ENCODE measurements around the gene GNAS.

The GNAS gene

GRCh38 chr20:58883241-58883691 is 30.8 kb downstream of the GNAS start:
- no peaks in the 10 kb centered on the region for H3K27me3 ChIP-seq (ENCODE audit: control insufficient read depth, insufficient read depth, low read length)
- 0 out of 2 replicates have a peak overlapping the region, but pooled peaks have one; percentile 8 for H3K27ac ChIP-seq (ENCODE audit: low read depth, low read length)
- H3K9me3 ChIP-seq (ENCODE audit: control insufficient read depth, insufficient read depth, low read depth, low read length), result no peaks in the 10 kb centered on the region
- no peak overlapping the region for H3K9ac ChIP-seq (ENCODE audit: low read length)
- peaks cover 24% of the 10 kb centered on the region for H3K4me1 ChIP-seq (ENCODE audit: control insufficient read depth, insufficient read depth, low read length)
- peak overlapping the region; percentile 2; the same call in 1 of the 2 replicates for H3K4me3 ChIP-seq (ENCODE audit: low read depth, low read length)
- no peaks in the 10 kb centered on the region for H3K36me3 ChIP-seq (ENCODE audit: control insufficient read depth, insufficient read depth, low read length)

GRCh38 chr20:58884966-58885365 is 32.5 kb downstream of the GNAS start:
- Histone ChIP-seq H3K4me3 (ENCODE audit: low read depth, low read length) (no peak overlapping the region), H3K36me3 (ENCODE audit: control insufficient read depth, insufficient read depth, low read length) (no peaks in the 10 kb centered on the region), H3K27me3 (ENCODE audit: control insufficient read depth, insufficient read depth, low read length) (peaks cover 2% of the 10 kb centered on the region; the same call in 1 of the 2 replicates), H3K9ac (ENCODE audit: low read length) (no peak overlapping the region), H3K9me3 (ENCODE audit: control insufficient read depth, insufficient read depth, low read depth, low read length) (no peaks in the 10 kb centered on the region), H3K27ac (ENCODE audit: low read depth, low read length) (no peak overlapping the region), H3K4me1 (ENCODE audit: control insufficient read depth, insufficient read depth, low read length) (peaks cover 21% of the 10 kb centered on the region)

- Histone ChIP-seq H3K4me3 (ENCODE audit: low read depth, low read length) (no peak overlapping the region), H3K27ac (ENCODE audit: low read depth, low read length) (no peak overlapping the region)
These were observed 34.0 kb downstream of the GNAS start for GRCh38 chr20:58886546-58886945.

GRCh38 chr20:58888103-58888502 is 35.6 kb downstream of the GNAS start:
- Histone ChIP-seq H3K4me1 (ENCODE audit: control insufficient read depth, insufficient read depth, low read length) (peaks cover 9% of the 10 kb centered on the region), H3K9me3 (ENCODE audit: control insufficient read depth, insufficient read depth, low read depth, low read length) (no peaks in the 10 kb centered on the region), H3K36me3 (ENCODE audit: control insufficient read depth, insufficient read depth, low read length) (no peaks in the 10 kb centered on the region), H3K27me3 (ENCODE audit: control insufficient read depth, insufficient read depth, low read length) (peaks cover 6% of the 10 kb centered on the region; the same call in 1 of the 2 replicates), H3K9ac (ENCODE audit: low read length) (peak overlapping the region; percentile 87), H3K27ac (ENCODE audit: low read depth, low read length) (peak overlapping the region; percentile 52; the same call in 1 of the 2 replicates), H3K4me3 (ENCODE audit: low read depth, low read length) (peak overlapping the region; percentile 98)

More at GRCh38 chr20:58886546-58886945, 34.0 kb downstream of the GNAS start:
- no peaks in the 10 kb centered on the region for H3K9me3 ChIP-seq (ENCODE audit: control insufficient read depth, insufficient read depth, low read depth, low read length)
- peaks cover 6% of the 10 kb centered on the region; the same call in 1 of the 2 replicates for H3K27me3 ChIP-seq (ENCODE audit: control insufficient read depth, insufficient read depth, low read length)
- no peaks in the 10 kb centered on the region for H3K36me3 ChIP-seq (ENCODE audit: control insufficient read depth, insufficient read depth, low read length)
- H3K4me1 ChIP-seq (ENCODE audit: control insufficient read depth, insufficient read depth, low read length), result peaks cover 21% of the 10 kb centered on the region
- H3K9ac ChIP-seq (ENCODE audit: low read length), result no peak overlapping the region

- Histone ChIP-seq H3K4me3 (ENCODE audit: low read depth, low read length) (peak overlapping the region; percentile 98), H3K36me3 (ENCODE audit: control insufficient read depth, insufficient read depth, low read length) (no peaks in the 10 kb centered on the region), H3K27ac (ENCODE audit: low read depth, low read length) (peak overlapping the region; percentile 52; the same call in 1 of the 2 replicates), H3K4me1 (ENCODE audit: control insufficient read depth, insufficient read depth, low read length) (peaks cover 9% of the 10 kb centered on the region), H3K9me3 (ENCODE audit: control insufficient read depth, insufficient read depth, low read depth, low read length) (no peaks in the 10 kb centered on the region), H3K9ac (ENCODE audit: low read length) (peak overlapping the region; percentile 87), H3K27me3 (ENCODE audit: control insufficient read depth, insufficient read depth, low read length) (peaks cover 6% of the 10 kb centered on the region; the same call in 1 of the 2 replicates)
These were observed 36.2 kb downstream of the GNAS start for GRCh38 chr20:58888521-58889333.

- Histone ChIP-seq H3K9ac (ENCODE audit: low read length) (peak overlapping the region; percentile 91), H3K4me1 (ENCODE audit: control insufficient read depth, insufficient read depth, low read length) (peaks cover 12% of the 10 kb centered on the region), H3K27ac (ENCODE audit: low read depth, low read length) (no peak overlapping the region), H3K4me3 (ENCODE audit: low read depth, low read length) (peak overlapping the region; percentile 98), H3K36me3 (ENCODE audit: control insufficient read depth, insufficient read depth, low read length) (no peaks in the 10 kb centered on the region), H3K27me3 (ENCODE audit: control insufficient read depth, insufficient read depth, low read length) (peaks cover 6% of the 10 kb centered on the region; the same call in 1 of the 2 replicates), H3K9me3 (ENCODE audit: control insufficient read depth, insufficient read depth, low read depth, low read length) (no peaks in the 10 kb centered on the region)
These were observed 36.8 kb downstream of the GNAS start for GRCh38 chr20:58889334-58889760.

GRCh38 chr20:58889798-58890517 is 37.4 kb downstream of the GNAS start:
- no peaks in the 10 kb centered on the region for H3K9me3 ChIP-seq (ENCODE audit: control insufficient read depth, insufficient read depth, low read depth, low read length)
- H3K4me1 ChIP-seq (ENCODE audit: control insufficient read depth, insufficient read depth, low read length), result peaks cover 18% of the 10 kb centered on the region
- peak overlapping the region; percentile 83; the same call in 1 of the 2 replicates for H3K27ac ChIP-seq (ENCODE audit: low read depth, low read length)
- H3K27me3 ChIP-seq (ENCODE audit: control insufficient read depth, insufficient read depth, low read length), result peaks cover 6% of the 10 kb centered on the region; the same call in 1 of the 2 replicates
- peak overlapping the region; percentile 98 for H3K4me3 ChIP-seq (ENCODE audit: low read depth, low read length)
- no peaks in the 10 kb centered on the region for H3K36me3 ChIP-seq (ENCODE audit: control insufficient read depth, insufficient read depth, low read length)
- peak overlapping the region; percentile 91 for H3K9ac ChIP-seq (ENCODE audit: low read length)

GRCh38 chr20:58890518-58891085 is 38.1 kb downstream of the GNAS start:
- H3K9me3 ChIP-seq (ENCODE audit: control insufficient read depth, insufficient read depth, low read depth, low read length), result no peaks in the 10 kb centered on the region
- H3K27me3 ChIP-seq (ENCODE audit: control insufficient read depth, insufficient read depth, low read length), result peaks cover 6% of the 10 kb centered on the region; the same call in 1 of the 2 replicates

GRCh38 chr20:58891086-58891717 is 38.7 kb downstream of the GNAS start:
- no peak overlapping the region; the same call in 1 of the 2 replicates for H3K27ac ChIP-seq (ENCODE audit: low read depth, low read length)
- H3K36me3 ChIP-seq (ENCODE audit: control insufficient read depth, insufficient read depth, low read length), result peaks cover 2% of the 10 kb centered on the region; the same call in 1 of the 2 replicates
- peaks cover 6% of the 10 kb centered on the region; the same call in 1 of the 2 replicates for H3K27me3 ChIP-seq (ENCODE audit: control insufficient read depth, insufficient read depth, low read length)
- no peaks in the 10 kb centered on the region for H3K9me3 ChIP-seq (ENCODE audit: control insufficient read depth, insufficient read depth, low read depth, low read length)
- peaks cover 31% of the 10 kb centered on the region for H3K4me1 ChIP-seq (ENCODE audit: control insufficient read depth, insufficient read depth, low read length)
- H3K4me3 ChIP-seq (ENCODE audit: low read depth, low read length), result peak overlapping the region; percentile 98
- peak overlapping the region; percentile 75 for H3K9ac ChIP-seq (ENCODE audit: low read length)

More at GRCh38 chr20:58890518-58891085, 38.1 kb downstream of the GNAS start:
- Histone ChIP-seq H3K4me1 (ENCODE audit: control insufficient read depth, insufficient read depth, low read length) (peaks cover 25% of the 10 kb centered on the region), H3K27ac (ENCODE audit: low read depth, low read length) (peak overlapping the region; percentile 83; the same call in 1 of the 2 replicates), H3K4me3 (ENCODE audit: low read depth, low read length) (peak overlapping the region; percentile 98), H3K9ac (ENCODE audit: low read length) (peak overlapping the region; percentile 91), H3K36me3 (ENCODE audit: control insufficient read depth, insufficient read depth, low read length) (no peaks in the 10 kb centered on the region)

GRCh38 chr20:58891718-58892140 is 39.2 kb downstream of the GNAS start:
- H3K36me3 ChIP-seq (ENCODE audit: control insufficient read depth, insufficient read depth, low read length), result peaks cover 7% of the 10 kb centered on the region
- peaks cover 6% of the 10 kb centered on the region; the same call in 1 of the 2 replicates for H3K27me3 ChIP-seq (ENCODE audit: control insufficient read depth, insufficient read depth, low read length)
- H3K9ac ChIP-seq (ENCODE audit: low read length), result peak overlapping the region; percentile 87
- peak overlapping the region; percentile 97; the same call in 1 of the 2 replicates for H3K27ac ChIP-seq (ENCODE audit: low read depth, low read length)
- H3K9me3 ChIP-seq (ENCODE audit: control insufficient read depth, insufficient read depth, low read depth, low read length), result no peaks in the 10 kb centered on the region
- H3K4me1 ChIP-seq (ENCODE audit: control insufficient read depth, insufficient read depth, low read length), result peaks cover 36% of the 10 kb centered on the region
- H3K4me3 ChIP-seq (ENCODE audit: low read depth, low read length), result peak overlapping the region; percentile 92
